Keratinocyte (primary cell): Measurements from ENCODE around the gene RBMS3.

Source experiments
- CTCF ChIP-seq, 3 experiments: IDR thresholded peaks in 1 of 3; conservative IDR thresholded peaks in 1 of 3; optimal IDR thresholded peaks in 1 of 3; 2 replicates in 2 of 3; 3 replicates in 1 of 3; pipeline versions ENCODE3 to v1.5.1; 2011; ENCODE audit warnings: low read length in 3 of 3, mild to moderate bottlenecking in 3 of 3, moderate library complexity in 2 of 3, control low read depth in 1 of 3, inconsistent platforms in 1 of 3; ENCODE audit not compliant: insufficient read depth in 2 of 3; ENCODE audit errors: extremely low read depth in 1 of 3
- EZH2 ChIP-seq: IDR thresholded peaks from one replicate; pipeline ENCODE4 v1.6.1; 2012; ENCODE audit warnings: inconsistent platforms, mild to moderate bottlenecking, low read length, moderate library complexity

GRCh38 chr3:29977360-29977759 is 696.5 kb downstream of the RBMS3 start:
- TF ChIP-seq CTCF (optimal IDR thresholded peaks at IDR 0.05 in 1 of 3, IDR thresholded peaks at IDR 0.05 in 1 of 3, conservative IDR thresholded peaks at IDR 0.05 in 1 of 3; ENCODE audit: extremely low read depth in 1 of 3, insufficient read depth in 2 of 3, low read length in 3 of 3), result no peak
- no peak for TF ChIP-seq EZH2
